ENCODE data around the gene FOXRED2.

- TF ChIP-seq CTCF (IDR thresholded peaks at IDR 0.05) (no peak), POLR2A (IDR thresholded peaks at IDR 0.05) (no peak)
These were observed 51.0 kb downstream of the FOXRED2 start for GRCh38 chr22:36455571-36456463.

Measured in body of pancreas (tissue), 4 donors.